ENCODE measurements around the gene IDUA. TPM values are rescaled to one million over a fixed set of nuclear protein-coding genes. Genes with fewer than 3 reads are reported as not detected.
"Not testable (repeated sequence)": the region's sequence is repeated elsewhere in the genome, so short reads cannot be mapped to it uniquely, and the experiment has no call there.

Gene IDUA
- total RNA-seq, 1 donor from 2014 or later: 18.0 TPM

GRCh38 chr4:972651-973424, 14.0 kb upstream of the IDUA start:
- TF ChIP-seq, protein P1, sequence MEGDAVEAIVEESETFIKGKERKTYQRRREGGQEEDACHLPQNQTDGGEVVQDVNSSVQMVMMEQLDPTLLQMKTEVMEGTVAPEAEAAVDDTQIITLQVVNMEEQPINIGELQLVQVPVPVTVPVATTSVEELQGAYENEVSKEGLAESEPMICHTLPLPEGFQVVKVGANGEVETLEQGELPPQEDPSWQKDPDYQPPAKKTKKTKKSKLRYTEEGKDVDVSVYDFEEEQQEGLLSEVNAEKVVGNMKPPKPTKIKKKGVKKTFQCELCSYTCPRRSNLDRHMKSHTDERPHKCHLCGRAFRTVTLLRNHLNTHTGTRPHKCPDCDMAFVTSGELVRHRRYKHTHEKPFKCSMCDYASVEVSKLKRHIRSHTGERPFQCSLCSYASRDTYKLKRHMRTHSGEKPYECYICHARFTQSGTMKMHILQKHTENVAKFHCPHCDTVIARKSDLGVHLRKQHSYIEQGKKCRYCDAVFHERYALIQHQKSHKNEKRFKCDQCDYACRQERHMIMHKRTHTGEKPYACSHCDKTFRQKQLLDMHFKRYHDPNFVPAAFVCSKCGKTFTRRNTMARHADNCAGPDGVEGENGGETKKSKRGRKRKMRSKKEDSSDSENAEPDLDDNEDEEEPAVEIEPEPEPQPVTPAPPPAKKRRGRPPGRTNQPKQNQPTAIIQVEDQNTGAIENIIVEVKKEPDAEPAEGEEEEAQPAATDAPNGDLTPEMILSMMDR (conservative IDR thresholded peaks at IDR 0.05): no peak
- Mint-ChIP-seq H3K27ac (ENCODE audit: unreplicated experiment) (no peak overlapping the region), H3K4me1 (no peaks in the 10 kb centered on the region), H3K27me3 (ENCODE audit: low read depth) (no peaks in the 10 kb centered on the region), H3K4me3 (peak overlapping the region; percentile 6), H3K36me3 (ENCODE audit: low read depth) (no peaks in the 10 kb centered on the region), H3K9me3 (no peaks in the 10 kb centered on the region)
- no peak for DNase-seq (ENCODE audit: low read depth, low spot score)

DNA sequence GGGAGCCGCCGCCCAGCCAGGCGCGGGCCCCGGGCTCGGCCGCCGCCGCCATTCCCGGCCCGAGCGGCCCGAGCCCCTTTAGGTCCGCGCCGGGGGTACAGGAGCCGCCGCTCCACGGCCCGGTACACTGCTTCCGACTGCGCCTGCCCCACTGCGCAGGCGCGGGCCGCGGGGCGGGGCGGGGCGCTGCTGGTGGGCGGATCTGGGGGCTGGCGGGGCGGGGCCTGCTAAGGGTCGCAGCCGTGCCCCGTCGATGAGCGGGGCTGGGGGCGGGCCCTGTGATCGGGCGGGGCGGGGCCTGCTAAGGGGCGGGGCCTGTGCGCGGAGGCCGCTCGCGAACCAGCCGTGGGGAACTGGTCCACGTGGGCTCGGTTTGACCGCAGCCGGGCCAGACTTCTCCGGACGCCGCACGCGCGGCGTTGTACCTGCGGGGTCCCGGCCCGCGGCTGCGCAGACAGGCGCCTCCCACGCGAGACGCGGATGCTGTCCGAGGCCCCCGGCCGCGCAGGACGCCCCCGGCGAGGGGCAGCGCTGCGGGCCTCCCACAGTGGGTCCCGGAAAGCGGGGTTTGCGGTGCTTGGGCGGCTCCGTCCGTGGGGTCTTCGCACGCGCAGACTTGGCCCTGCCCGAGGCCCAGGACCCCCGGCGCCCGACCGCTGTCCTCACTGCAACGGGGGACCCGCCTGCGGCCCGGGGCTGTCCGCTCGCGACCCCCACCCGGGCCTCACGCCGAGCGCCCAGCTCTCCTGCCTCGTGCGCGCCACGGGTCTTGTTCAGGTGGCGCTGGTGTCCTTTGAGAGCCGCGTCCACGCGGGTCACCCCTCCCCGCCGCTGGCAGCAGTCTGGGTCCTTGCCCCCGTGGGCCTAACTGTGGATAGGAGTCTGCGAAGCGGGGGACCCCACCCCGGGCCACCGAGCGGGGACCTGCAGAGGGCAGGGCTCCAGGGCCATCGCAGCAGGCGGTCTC, 13.1 kb upstream of the IDUA start, which contains the start of gene DGKQ:
TSS of gene DGKQ (minus strand) at position 139 of the 967 bp plus-strand sequence. CDS start at position 52, 87 bp downstream.
- H3K36me3 Mint-ChIP-seq (ENCODE audit: low read depth): no peaks in the 10 kb centered on the region
- H3K4me3 Mint-ChIP-seq: peak within 1 kb of the TSS; percentile 6
- TF ChIP-seq, protein P1 (conservative IDR thresholded peaks at IDR 0.05): no peak
- DNase-seq (ENCODE audit: low read depth, low spot score): peak; percentile 76
- H3K9me3 Mint-ChIP-seq: no peaks in the 10 kb centered on the region
- H3K4me1 Mint-ChIP-seq: no peaks in the 10 kb centered on the region
- H3K27ac Mint-ChIP-seq (ENCODE audit: unreplicated experiment): no peak within 1 kb of the TSS
- no peaks in the 10 kb centered on the region for H3K27me3 Mint-ChIP-seq (ENCODE audit: low read depth)

DNA sequence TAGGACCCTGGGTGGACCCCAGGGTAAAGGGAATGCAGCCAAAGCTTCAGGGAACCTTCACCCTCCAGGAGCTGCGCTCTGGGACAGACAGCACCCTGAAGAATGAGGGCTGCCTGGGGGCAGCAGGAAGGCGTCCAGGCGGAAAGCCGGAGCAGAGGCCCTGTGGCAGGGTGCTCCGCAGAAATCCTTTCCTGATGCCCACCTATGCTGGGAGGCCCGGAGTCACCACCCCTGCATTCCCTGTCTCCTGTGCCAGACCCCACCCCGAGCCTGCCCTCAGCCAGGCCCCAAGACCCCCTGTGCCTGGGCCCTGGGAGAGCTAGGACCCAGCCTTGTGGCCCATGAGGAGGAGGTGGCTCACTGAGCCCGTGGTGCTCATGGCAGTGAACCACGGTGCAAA, 12.2 kb upstream of the IDUA start:
- H3K27me3 Mint-ChIP-seq (ENCODE audit: low read depth): no peaks in the 10 kb centered on the region
- DNase-seq (ENCODE audit: low read depth, low spot score): no peak
- peak overlapping the region; percentile 47 for H3K4me3 Mint-ChIP-seq
- no peaks in the 10 kb centered on the region for H3K4me1 Mint-ChIP-seq
- H3K36me3 Mint-ChIP-seq (ENCODE audit: low read depth): no peaks in the 10 kb centered on the region
- H3K9me3 Mint-ChIP-seq: no peaks in the 10 kb centered on the region
- H3K27ac Mint-ChIP-seq (ENCODE audit: unreplicated experiment): peak overlapping the region; percentile 43
- TF ChIP-seq, protein P1 (conservative IDR thresholded peaks at IDR 0.05): no peak

- not testable (repeated sequence) for H3K36me3 Mint-ChIP-seq (ENCODE audit: low read depth); H3K4me3 Mint-ChIP-seq; H3K27me3 Mint-ChIP-seq (ENCODE audit: low read depth); H3K27ac Mint-ChIP-seq (ENCODE audit: unreplicated experiment); H3K9me3 Mint-ChIP-seq; H3K4me1 Mint-ChIP-seq; DNase-seq (ENCODE audit: low read depth, low spot score)
Measured at GRCh38 chr4:976016-976415, 10.8 kb upstream of the IDUA start.

DNA sequence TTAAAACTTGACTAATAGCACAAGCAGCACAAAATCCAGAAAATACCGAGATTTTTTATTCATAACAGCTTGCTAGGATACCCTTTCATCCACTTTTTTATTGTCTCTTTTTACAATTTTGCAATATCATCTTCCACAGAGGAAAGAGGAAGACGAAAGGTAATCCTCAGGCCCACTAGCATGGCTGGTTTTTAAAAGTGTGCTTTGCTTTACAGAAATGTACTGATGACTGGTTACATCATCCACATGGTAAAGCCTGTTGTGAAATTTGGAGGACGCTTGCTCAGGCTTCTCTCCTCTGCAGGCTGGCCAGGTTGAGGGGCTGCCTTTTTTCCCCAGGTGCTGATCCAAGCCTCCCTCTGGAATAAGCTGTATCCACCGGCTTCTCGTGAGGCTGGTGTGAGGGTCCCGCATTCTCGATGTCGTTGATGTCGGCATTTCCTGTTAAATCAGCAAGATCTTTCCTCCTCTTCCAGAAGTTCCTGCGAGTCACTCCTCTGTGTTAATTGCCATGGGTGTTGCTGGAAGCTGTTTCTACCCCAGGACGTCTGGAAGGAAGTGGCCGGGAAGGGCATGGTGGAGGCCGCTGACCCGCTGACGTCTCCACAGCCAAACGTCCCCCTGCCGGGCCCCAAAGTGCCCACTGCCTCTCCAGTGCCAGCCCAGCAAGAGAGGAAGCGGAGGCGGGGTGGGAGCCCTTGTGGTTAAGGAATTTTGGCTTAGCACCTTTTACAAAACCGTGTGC, 7.7 kb upstream of the IDUA start:
- no peaks in the 10 kb centered on the region for H3K36me3 Mint-ChIP-seq (ENCODE audit: low read depth)
- H3K4me3 Mint-ChIP-seq: no peak overlapping the region
- H3K4me1 Mint-ChIP-seq: no peaks in the 10 kb centered on the region
- H3K27ac Mint-ChIP-seq (ENCODE audit: unreplicated experiment): no peak overlapping the region
- no peak for DNase-seq (ENCODE audit: low read depth, low spot score)
- TF ChIP-seq, protein P1 (conservative IDR thresholded peaks at IDR 0.05): no peak
- no peaks in the 10 kb centered on the region for H3K27me3 Mint-ChIP-seq (ENCODE audit: low read depth)
- H3K9me3 Mint-ChIP-seq: no peaks in the 10 kb centered on the region

Measured in neural crest cell (in vitro differentiated cells).